SK-N-SH (cell line): Measurements from ENCODE around the gene OBP2B. TPM values are rescaled to one million over a fixed set of nuclear protein-coding genes. Genes with fewer than 3 reads are reported as not detected.
"Not testable (repeated sequence)": the region's sequence is repeated elsewhere in the genome, so short reads cannot be mapped to it uniquely, and the experiment has no call there.

Experiments used
- CTCF ChIA-PET: fragments of 300-600, 350-600 bp; formaldehyde crosslinking; extraction: SDS; loops from one replicate; lab custom pipeline; 2021; lab: Yijun Ruan, JAX
- POLR2A ChIA-PET: fragments of 350-600 bp; sonication (Branson Sonifier 250); formaldehyde crosslinking; extraction: SDS; loops from one replicate; lab custom pipeline; 2020; ENCODE audit warnings: antibody characterized with exemption, inconsistent platforms; lab: Yijun Ruan, JAX
- DNase-seq: peaks from one replicate; pipeline ENCODE4 v3.0.0; 2012
- H2AFZ ChIP-seq: fragments of 200-600 bp; sonication (generic); 2 replicates; pipeline ENCODE4 v1.8.1; 2016; ENCODE audit warnings: antibody characterized with exemption, mild to moderate bottlenecking, low read depth
- H3F3A ChIP-seq: fragments of 200-600 bp; sonication (generic); replicated peaks from 2 replicates; pipeline ENCODE3; 2016; ENCODE audit warnings: antibody characterized with exemption, mild to moderate bottlenecking; ENCODE audit not compliant: insufficient read depth
- H3K27ac ChIP-seq, 2 experiments: fragments of 200-500 bp in 1 of 2; fragments of 200-600 bp in 1 of 2; sonication (Bioruptor generic) in 1 of 2; sonication (generic), shearing (Covaris generic) in 1 of 2; 2 replicates each; pipeline versions ENCODE4 v1.5.1 to v1.6.1; 2014 to 2016; ENCODE audit warnings: low read depth in 2 of 2, inconsistent platforms in 1 of 2, low read length in 1 of 2, mild to moderate bottlenecking in 1 of 2, mixed read lengths in 1 of 2
- H3K27me3 ChIP-seq: fragments of 200-600 bp; sonication (generic), shearing (Covaris generic); 2 replicates; pipeline ENCODE4 v1.6.1; 2016; ENCODE audit warnings: mixed run types; ENCODE audit not compliant: insufficient read depth
- H3K36me3 ChIP-seq, 2 experiments: fragments of 200-500 bp in 1 of 2; fragments of 200-600 bp in 1 of 2; sonication (Bioruptor generic) in 1 of 2; sonication (generic) in 1 of 2; replicated peaks in 1 of 2; 2 replicates each; pipeline versions ENCODE3 to v1.5.1; 2014 to 2016; ENCODE audit warnings: low read length in 1 of 2, mild to moderate bottlenecking in 1 of 2; ENCODE audit not compliant: insufficient read depth in 2 of 2, control insufficient read depth in 1 of 2
- H3K4me1 ChIP-seq, 2 experiments: fragments of 200-500 bp in 1 of 2; fragments of 200-600 bp in 1 of 2; sonication (Bioruptor generic) in 1 of 2; sonication (generic), shearing (Covaris generic) in 1 of 2; 2 replicates each; pipeline versions ENCODE4 v1.5.1 to v1.6.1; 2014 to 2016; ENCODE audit warnings: low read depth in 1 of 2, low read length in 1 of 2, mixed run types in 1 of 2; ENCODE audit not compliant: insufficient read depth in 2 of 2, control insufficient read depth in 1 of 2
- H3K4me2 ChIP-seq: fragments of 200-600 bp; sonication (generic), shearing (Covaris generic); 2 replicates; pipeline ENCODE4 v1.6.1; 2017; ENCODE audit warnings: mixed run types
- H3K4me3 ChIP-seq, 2 experiments: fragments of 200-500 bp in 1 of 2; fragments of 200-600 bp in 1 of 2; sonication (Bioruptor generic) in 1 of 2; sonication (generic), shearing (Covaris generic) in 1 of 2; 2 replicates each; pipeline versions ENCODE4 v1.5.1 to v1.8.1; 2014 to 2016; ENCODE audit warnings: low read depth in 2 of 2, inconsistent platforms in 1 of 2, low read length in 1 of 2, mild to moderate bottlenecking in 1 of 2, mixed read lengths in 1 of 2, moderate library complexity in 1 of 2
- H3K79me2 ChIP-seq: fragments of 200-600 bp; sonication (generic); 2 replicates; pipeline ENCODE4 v1.8.1; 2017; ENCODE audit warnings: mild to moderate bottlenecking; ENCODE audit not compliant: insufficient read depth
- H3K9ac ChIP-seq: fragments of 200-600 bp; sonication (generic); 2 replicates; pipeline ENCODE4 v1.6.1; 2017; ENCODE audit warnings: mixed run types
- H3K9me2 ChIP-seq: fragments of 200-600 bp; sonication (generic); 2 replicates; pipeline ENCODE4 v1.6.1; 2017; ENCODE audit warnings: mixed run types
- H3K9me3 ChIP-seq: fragments of 200-600 bp; sonication (generic); 2 replicates; pipeline ENCODE4 v1.6.1; 2017; ENCODE audit warnings: mixed run types, mild to moderate bottlenecking, moderate library complexity
- H4K20me1 ChIP-seq: fragments of 200-600 bp; sonication (generic); 2 replicates; pipeline ENCODE4 v1.6.1; 2017; ENCODE audit warnings: mild to moderate bottlenecking, mixed run types; ENCODE audit not compliant: insufficient read depth
- JUND ChIP-seq: IDR thresholded peaks from 2 replicates; pipeline ENCODE4 v1.4.0; 2012
- RFX5 ChIP-seq: IDR thresholded peaks from 2 replicates; pipeline ENCODE4 v1.6.1; 2012; ENCODE audit warnings: mild to moderate bottlenecking, improper control_type of control experiment, low read length
- USF1 ChIP-seq: IDR thresholded peaks from 2 replicates; pipeline ENCODE4 v1.4.0; 2012; ENCODE audit warnings: low read depth, borderline replicate concordance
- WGBS: methylation state at CpG from one replicate; pipeline ENCODE4 v1.1.6; 2017; ENCODE audit warnings: low lambda C conversion rate; 5-methylcytosine and 5-hydroxymethylcytosine counted together
- polyA plus RNA-seq, 3 experiments: library from polyadenylated mRNA; depleted of rRNA; stranded (reverse); fragments of >200 nt; gene quantifications; 2 replicates each; pipeline ENCODE4 v1.2.3, GENCODE V29; 2012

The OBP2B gene
- polyA plus RNA-seq, 1 of the 3 experiments (the other 2 are of a cell fraction): not detected

DNA sequence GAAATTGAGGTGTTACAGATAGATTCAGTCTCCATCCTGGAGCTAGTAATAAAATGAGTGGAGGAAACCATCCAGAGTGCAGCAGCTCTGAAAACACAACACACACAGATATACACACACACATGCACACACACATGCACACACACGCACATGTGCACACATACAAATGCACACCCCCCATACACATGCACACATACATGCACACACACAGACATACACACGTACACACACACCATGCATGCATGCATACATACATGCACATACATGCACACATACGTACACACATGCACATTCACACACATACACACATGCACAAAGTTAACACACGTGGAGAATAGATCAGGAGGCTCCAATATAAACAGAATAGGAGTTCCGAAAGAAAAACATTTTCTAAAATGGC, 21.0 kb upstream of the OBP2B start:
- Histone ChIP-seq H3K4me2 (no peak overlapping the region), H2AFZ (no peak overlapping the region), H3K4me1 (peaks cover 0 to 11% of the 10 kb centered on the region in 2 experiments; a peak in 1 of 4 replicates), H3K9me3 (no peaks in the 10 kb centered on the region), H3F3A (no peaks in the 10 kb centered on the region), H3K27ac (no peak overlapping the region), H4K20me1 (no peaks in the 10 kb centered on the region), H3K27me3 (no peaks in the 10 kb centered on the region), H3K9me2 (no peaks in the 10 kb centered on the region), H3K9ac (no peak overlapping the region), H3K36me3 (no peaks in the 10 kb centered on the region), H3K79me2 (no peaks in the 10 kb centered on the region), H3K4me3 (no peak overlapping the region)
- no peak for DNase-seq
- TF ChIP-seq USF1 (no peak), JUND (no peak), RFX5 (no peak)
- 40% methylated on average over 5 of the region's 5 CpGs for WGBS
- CTCF ChIA-PET: interaction anchor here (1.1 to 2.1 kb wide), 2 partner anchors 10 to 51 kb away, joined by 3 to 6 read pairs; no protein-coding TSS in a partner anchor
- POLR2A ChIA-PET: no interaction called here

DNA sequence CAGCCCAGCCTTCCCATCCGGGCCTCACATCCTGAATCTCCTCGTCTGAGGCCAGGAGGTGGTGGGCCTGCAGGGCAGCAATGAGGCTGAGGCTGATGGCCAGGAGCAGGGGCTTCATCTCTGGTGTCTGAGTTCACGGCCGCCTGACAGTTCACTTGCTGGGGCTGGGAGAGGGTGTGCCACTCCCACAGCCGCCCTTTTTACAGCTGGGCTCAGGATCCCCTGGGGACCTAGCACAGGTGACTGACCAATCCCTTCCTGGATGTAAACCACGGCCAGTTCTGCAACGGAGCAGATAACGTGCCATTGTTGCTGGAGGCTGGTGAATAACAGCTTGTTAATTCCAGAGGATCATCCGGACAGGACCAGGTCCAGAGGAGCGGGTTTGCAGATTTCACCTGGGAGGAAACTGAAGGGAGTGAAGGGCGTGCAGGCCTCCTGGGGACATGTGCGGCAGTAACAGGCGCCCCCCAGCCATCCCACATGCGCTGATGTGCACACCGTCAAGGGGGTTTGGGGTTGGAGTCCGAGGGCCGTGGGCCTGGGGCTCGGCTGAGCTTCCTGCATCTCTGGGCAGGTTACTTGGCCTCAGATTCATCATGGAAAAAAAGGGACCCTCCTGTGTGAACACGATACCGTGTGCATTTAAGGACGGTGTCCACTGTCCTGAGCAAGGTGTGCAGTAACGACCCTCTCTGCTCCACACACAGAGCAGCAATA, 19.6 kb upstream of the OBP2B start:
- H3K9ac ChIP-seq, H3F3A ChIP-seq, H3K79me2 ChIP-seq, H2AFZ ChIP-seq, H4K20me1 ChIP-seq, H3K4me2 ChIP-seq, H3K4me3 ChIP-seq, DNase-seq, H3K9me2 ChIP-seq, POLR2A ChIA-PET, H3K36me3 ChIP-seq, H3K27ac ChIP-seq, H3K9me3 ChIP-seq, H3K27me3 ChIP-seq: not testable (repeated sequence)
- H3K4me1 ChIP-seq: peaks cover 0 to 11% of the 10 kb centered on the region in 2 experiments; a peak in 1 of 4 replicates
- WGBS: 63% methylated on average over 14 of the region's 22 CpGs
- CTCF ChIA-PET: interaction anchor here (0.8 to 2.1 kb wide), 2 partner anchors 11 to 43 kb away, joined by 3 to 6 read pairs; no protein-coding TSS in a partner anchor

- DNase-seq, H3K36me3 ChIP-seq, H3K4me3 ChIP-seq, H3K27ac ChIP-seq, H3K4me2 ChIP-seq, H3K9me2 ChIP-seq, H3K79me2 ChIP-seq, H2AFZ ChIP-seq, H3K9me3 ChIP-seq, H3F3A ChIP-seq, H4K20me1 ChIP-seq, H3K27me3 ChIP-seq, H3K9ac ChIP-seq, POLR2A ChIA-PET: not testable (repeated sequence)
- CTCF ChIA-PET: interaction anchor here (0.8 kb wide), 1 partner anchor 42 kb away, joined by 3 read pairs; no protein-coding TSS in a partner anchor
- H3K4me1 ChIP-seq: peaks cover 0 to 11% of the 10 kb centered on the region in 2 experiments; a peak in 1 of 4 replicates
- WGBS: 37% methylated on average over 4 of the region's 8 CpGs
These were observed 18.9 kb upstream of the OBP2B start for GRCh38 chr9:133227996-133228395.
